ENCODE measurements around the gene LOXL3.

The LOXL3 gene

GRCh38 chr2:74554820-74555531 lies 1.2 kb upstream of the LOXL3 start:
- H3K79me2 ChIP-seq (ENCODE audit: insufficient read depth, low read length), result peaks cover 26% of the 10 kb centered on the region
- H3K27me3 ChIP-seq (ENCODE audit: insufficient read depth, low read length, poor library complexity, severe bottlenecking), result no peaks in the 10 kb centered on the region
- peak overlapping the region; percentile 97 for H3K9ac ChIP-seq (ENCODE audit: low read depth, low read length, poor library complexity, severe bottlenecking)
- no peaks in the 10 kb centered on the region for H3K9me2 ChIP-seq (replicated peaks; ENCODE audit: low read depth, low read length)
- peaks cover 9% of the 10 kb centered on the region for H4K20me1 ChIP-seq (ENCODE audit: insufficient read depth, low read length, poor library complexity, severe bottlenecking)
- peak overlapping the region; percentile 99 for H2AFZ ChIP-seq (ENCODE audit: low read length)
- peak overlapping the region; percentile 100 for H3K4me3 ChIP-seq (ENCODE audit: low read length, poor library complexity, severe bottlenecking)
- H3F3A ChIP-seq (ENCODE audit: low read depth), result no peaks in the 10 kb centered on the region
- no peak for TF ChIP-seq CTCF (conservative IDR thresholded peaks at IDR 0.05; ENCODE audit: low read length)
- no peak for TF ChIP-seq EZH2phosphoT487 (IDR thresholded peaks at IDR 0.05; ENCODE audit: borderline replicate concordance)
- H3K36me3 ChIP-seq (ENCODE audit: insufficient read depth, low read length), result no peaks in the 10 kb centered on the region
- H3K4me1 ChIP-seq (ENCODE audit: insufficient read depth, low read length, poor library complexity, severe bottlenecking), result peaks cover 39% of the 10 kb centered on the region
- H3K4me2 ChIP-seq (ENCODE audit: low read depth, low read length, poor library complexity, severe bottlenecking), result peak overlapping the region; percentile 95
- H3K9me3 ChIP-seq (ENCODE audit: insufficient read depth, low read depth, low read length), result no peaks in the 10 kb centered on the region

- peak overlapping the region; percentile 95 for H3K4me2 ChIP-seq (ENCODE audit: low read depth, low read length, poor library complexity, severe bottlenecking)
- H3K4me1 ChIP-seq (ENCODE audit: insufficient read depth, low read length, poor library complexity, severe bottlenecking), result peaks cover 39% of the 10 kb centered on the region
- peak overlapping the region; percentile 100 for H3K4me3 ChIP-seq (ENCODE audit: low read length, poor library complexity, severe bottlenecking)
- H4K20me1 ChIP-seq (ENCODE audit: insufficient read depth, low read length, poor library complexity, severe bottlenecking), result peaks cover 9% of the 10 kb centered on the region
- peak overlapping the region; percentile 97 for H3K9ac ChIP-seq (ENCODE audit: low read depth, low read length, poor library complexity, severe bottlenecking)
- no peaks in the 10 kb centered on the region for H3K27me3 ChIP-seq (ENCODE audit: insufficient read depth, low read length, poor library complexity, severe bottlenecking)
- H3K79me2 ChIP-seq (ENCODE audit: insufficient read depth, low read length), result peaks cover 26% of the 10 kb centered on the region
- no peaks in the 10 kb centered on the region for H3K9me2 ChIP-seq (replicated peaks; ENCODE audit: low read depth, low read length)
- TF ChIP-seq CTCF (conservative IDR thresholded peaks at IDR 0.05; ENCODE audit: low read length), result no peak
- TF ChIP-seq EZH2phosphoT487 (IDR thresholded peaks at IDR 0.05; ENCODE audit: borderline replicate concordance), result no peak
- no peaks in the 10 kb centered on the region for H3K36me3 ChIP-seq (ENCODE audit: insufficient read depth, low read length)
- H3F3A ChIP-seq (ENCODE audit: low read depth), result no peaks in the 10 kb centered on the region
- H2AFZ ChIP-seq (ENCODE audit: low read length), result peak overlapping the region; percentile 99; the same call in 1 of the 2 replicates
- no peaks in the 10 kb centered on the region for H3K9me3 ChIP-seq (ENCODE audit: insufficient read depth, low read depth, low read length)
These were observed 579 bp downstream of the LOXL3 start for GRCh38 chr2:74552914-74553811.

DNA sequence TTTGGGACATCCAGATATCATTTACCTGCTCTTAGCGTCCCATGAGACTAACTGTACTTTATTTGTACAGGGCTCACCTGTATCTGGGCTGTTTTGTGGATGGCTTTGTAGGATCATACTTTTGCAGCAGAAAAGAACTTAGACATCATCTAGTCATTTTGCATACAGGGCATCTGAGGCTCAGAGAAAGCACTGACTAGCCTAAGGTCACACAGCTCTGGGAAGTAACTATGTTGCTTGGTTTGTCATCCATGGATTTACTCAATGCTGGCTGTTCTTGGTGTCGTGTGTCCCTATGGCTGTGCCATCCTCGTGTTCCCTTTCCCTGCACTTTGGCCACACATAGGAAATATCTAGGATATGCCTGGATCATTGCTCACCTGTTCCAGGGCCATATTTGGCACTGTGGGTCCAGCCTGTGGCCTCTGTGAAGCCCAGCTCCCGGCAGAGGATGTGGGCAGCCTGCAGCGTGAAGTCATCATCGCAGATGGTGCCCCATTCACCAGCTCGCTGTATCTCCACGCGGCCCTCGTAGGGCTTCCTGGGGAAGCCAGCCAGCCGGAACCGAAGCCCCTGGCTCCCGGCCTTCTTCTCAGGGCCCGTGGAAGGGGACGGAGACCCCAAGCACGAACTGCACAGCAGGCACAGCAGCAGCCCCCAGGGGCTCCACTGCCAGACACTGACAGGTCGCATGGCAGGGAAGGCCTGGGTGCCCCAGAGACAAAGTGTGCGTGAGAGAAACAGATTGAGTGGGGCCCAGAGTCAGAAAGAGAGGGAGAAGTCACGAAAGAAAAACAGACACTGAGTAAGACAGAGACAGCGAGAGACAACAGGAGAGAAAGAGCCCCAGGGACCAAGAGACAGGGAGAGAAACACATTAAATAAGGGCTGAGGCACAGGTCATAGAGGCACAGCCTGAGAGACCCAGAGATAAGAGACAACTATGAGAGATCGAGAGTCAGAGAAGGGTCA lies 1.5 kb downstream of the LOXL3 start:
- Histone ChIP-seq H2AFZ (ENCODE audit: low read length) (no peak overlapping the region), H3K4me3 (ENCODE audit: low read length, poor library complexity, severe bottlenecking) (no peak overlapping the region), H3K4me1 (ENCODE audit: insufficient read depth, low read length, poor library complexity, severe bottlenecking) (peaks cover 37% of the 10 kb centered on the region), H3K79me2 (ENCODE audit: insufficient read depth, low read length) (peaks cover 26% of the 10 kb centered on the region), H3K9ac (ENCODE audit: low read depth, low read length, poor library complexity, severe bottlenecking) (no peak overlapping the region), H3K9me3 (ENCODE audit: insufficient read depth, low read depth, low read length) (no peaks in the 10 kb centered on the region), H3F3A (ENCODE audit: low read depth) (no peaks in the 10 kb centered on the region), H3K27me3 (ENCODE audit: insufficient read depth, low read length, poor library complexity, severe bottlenecking) (no peaks in the 10 kb centered on the region), H4K20me1 (ENCODE audit: insufficient read depth, low read length, poor library complexity, severe bottlenecking) (peaks cover 9% of the 10 kb centered on the region), H3K4me2 (ENCODE audit: low read depth, low read length, poor library complexity, severe bottlenecking) (no peak overlapping the region), H3K9me2 (replicated peaks; ENCODE audit: low read depth, low read length) (no peaks in the 10 kb centered on the region), H3K36me3 (ENCODE audit: insufficient read depth, low read length) (no peaks in the 10 kb centered on the region)
- TF ChIP-seq CTCF (conservative IDR thresholded peaks at IDR 0.05; ENCODE audit: low read length) (no peak), EZH2phosphoT487 (IDR thresholded peaks at IDR 0.05; ENCODE audit: borderline replicate concordance) (no peak)

Measured in Loucy (cell line).